Nephron (organoid): ENCODE results near the gene ALDH3B1.

Experiments
- H3K27ac Mint-ChIP-seq, 3 experiments: 2 replicates each; pipeline ENCODE4 v1.8.0; 2020; ENCODE audit warnings: mixed read lengths in 3 of 3, mild to moderate bottlenecking in 2 of 3, moderate library complexity in 1 of 3
- H3K27me3 Mint-ChIP-seq: 2 replicates; pipeline ENCODE4 v1.8.0; 2021; ENCODE audit warnings: low read depth, mild to moderate bottlenecking, moderate library complexity, mixed read lengths
- H3K36me3 Mint-ChIP-seq: 2 replicates; pipeline ENCODE4 v1.8.0; 2020; ENCODE audit warnings: low read depth, mixed read lengths
- H3K4me1 Mint-ChIP-seq: 2 replicates; pipeline ENCODE4 v1.8.0; 2020; ENCODE audit warnings: mixed read lengths
- H3K4me3 Mint-ChIP-seq, 3 experiments: 2 replicates each; pipeline ENCODE4 v1.8.0; 2020; ENCODE audit warnings: mild to moderate bottlenecking in 3 of 3, mixed read lengths in 3 of 3, moderate library complexity in 2 of 3
- H3K9me3 Mint-ChIP-seq: 2 replicates; pipeline ENCODE4 v1.8.0; 2020; ENCODE audit warnings: mixed read lengths
- CTCF ChIP-seq, 3 experiments: fragments of 200-600 bp; sonication (generic); IDR thresholded peaks; one replicate each; pipeline ENCODE4 v1.5.0; 2021; ENCODE audit warnings: antibody characterized with exemption in 3 of 3; ENCODE audit not compliant: unreplicated experiment in 3 of 3

ALDH3B1 gene

GRCh38 chr11:68036717-68037239 lies 26.7 kb downstream of the ALDH3B1 start:
- Mint-ChIP-seq H3K27ac (no peak overlapping the region), H3K27me3 (no peaks in the 10 kb centered on the region), H3K4me1 (peaks cover 12% of the 10 kb centered on the region), H3K4me3 (no peak overlapping the region), H3K9me3 (no peaks in the 10 kb centered on the region), H3K36me3 (peaks cover 5% of the 10 kb centered on the region)
- no peak for TF ChIP-seq CTCF (IDR thresholded peaks at IDR 0.05; ENCODE audit: unreplicated experiment in 3 of 3)

- Mint-ChIP-seq H3K27ac (no peak overlapping the region), H3K36me3 (peaks cover 5% of the 10 kb centered on the region), H3K4me1 (peaks cover 12% of the 10 kb centered on the region), H3K9me3 (no peaks in the 10 kb centered on the region), H3K4me3 (peak overlapping the region in 1 of 3 experiments; percentile 12), H3K27me3 (no peaks in the 10 kb centered on the region)
- no peak for TF ChIP-seq CTCF (IDR thresholded peaks at IDR 0.05; ENCODE audit: unreplicated experiment in 3 of 3)
Observed at GRCh38 chr11:68037411-68038225, 27.5 kb downstream of the ALDH3B1 start.

- Mint-ChIP-seq H3K4me1 (peaks cover 12% of the 10 kb centered on the region), H3K27ac (no peak overlapping the region), H3K36me3 (peaks cover 5% of the 10 kb centered on the region), H3K9me3 (no peaks in the 10 kb centered on the region), H3K27me3 (no peaks in the 10 kb centered on the region), H3K4me3 (no peak overlapping the region)
- TF ChIP-seq CTCF (IDR thresholded peaks at IDR 0.05; ENCODE audit: unreplicated experiment in 3 of 3), result no peak
Observed at GRCh38 chr11:68038226-68038717, 28.1 kb downstream of the ALDH3B1 start.

GRCh38 chr11:68038718-68039525 lies 28.8 kb downstream of the ALDH3B1 start, which contains the start of gene TCIRG1:
Gene TCIRG1 (plus strand): TSS chr11:68039025. CDS start chr11:68041272, 2,247 bp downstream.
- peak within 1 kb of the TSS; percentile 69 to 92 (median 85) for H3K27ac Mint-ChIP-seq
- no peak for TF ChIP-seq CTCF (IDR thresholded peaks at IDR 0.05; ENCODE audit: unreplicated experiment in 3 of 3)
- peak within 1 kb of the TSS in 2 of 3 experiments; percentile 72 to 76 for H3K4me3 Mint-ChIP-seq
- H3K36me3 Mint-ChIP-seq, result peaks cover 1% of the 10 kb centered on the region
- no peaks in the 10 kb centered on the region for H3K9me3 Mint-ChIP-seq
- H3K27me3 Mint-ChIP-seq, result no peaks in the 10 kb centered on the region
- peaks cover 12% of the 10 kb centered on the region for H3K4me1 Mint-ChIP-seq

- H3K36me3 Mint-ChIP-seq, result no peaks in the 10 kb centered on the region
- H3K9me3 Mint-ChIP-seq, result no peaks in the 10 kb centered on the region
- peak overlapping the region; percentile 69 to 92 (median 85) for H3K27ac Mint-ChIP-seq
- no peak for TF ChIP-seq CTCF (IDR thresholded peaks at IDR 0.05; ENCODE audit: unreplicated experiment in 3 of 3)
- H3K27me3 Mint-ChIP-seq, result no peaks in the 10 kb centered on the region
- H3K4me1 Mint-ChIP-seq, result peaks cover 12% of the 10 kb centered on the region
- peak overlapping the region in 2 of 3 experiments; percentile 72 to 76 for H3K4me3 Mint-ChIP-seq
Observed at GRCh38 chr11:68039526-68040086, 29.5 kb downstream of the ALDH3B1 start.
